Keratinocyte (primary cell): ENCODE data around the gene UGT1A8. TPM values are rescaled to one million over a fixed set of nuclear protein-coding genes. Genes with fewer than 3 reads are reported as not detected.
A peak's percentile ranks its signal among the peaks of the same experiment; 100 is the strongest.

Experiments
- DNase-seq: peaks from one replicate; pipeline ENCODE4 v3.0.0-alpha.2; 2011; ENCODE audit warnings: low read depth, missing footprints, low spot score
- FAIRE-seq: peaks from 2 replicates; lab custom pipeline; 2011; peaks lifted over from hg19 to GRCh38; lab: Jason Lieb, UNC
- H2AFZ ChIP-seq: 2 replicates; pipeline ENCODE4 v1.6.0; 2012; ENCODE audit warnings: low read length, control low read depth, inconsistent platforms; ENCODE audit not compliant: control insufficient read depth
- H3K27ac ChIP-seq: 2 replicates; pipeline ENCODE4 v1.5.1; 2011; ENCODE audit warnings: low read length; ENCODE audit not compliant: control insufficient read depth, insufficient read depth
- H3K27me3 ChIP-seq: 3 replicates; pipeline ENCODE4 v1.6.0; 2011; ENCODE audit warnings: low read length; ENCODE audit not compliant: control insufficient read depth, insufficient read depth; ENCODE audit errors: extremely low read depth
- H3K36me3 ChIP-seq, 2 experiments: 2 replicates in 1 of 2; 3 replicates in 1 of 2; pipeline ENCODE4 v1.5.1; 2011; ENCODE audit warnings: low read length in 2 of 2, mild to moderate bottlenecking in 1 of 2; ENCODE audit not compliant: control insufficient read depth in 2 of 2, insufficient read depth in 2 of 2; ENCODE audit errors: extremely low read depth in 1 of 2
- H3K4me1 ChIP-seq: 3 replicates; pipeline ENCODE4 v1.5.1; 2011; ENCODE audit warnings: low read length; ENCODE audit not compliant: control insufficient read depth, insufficient read depth; ENCODE audit errors: extremely low read depth
- H3K4me2 ChIP-seq: 3 replicates; pipeline ENCODE4 v1.6.0; 2011; ENCODE audit warnings: low read depth, low read length; ENCODE audit not compliant: control insufficient read depth, insufficient read depth; ENCODE audit errors: extremely low read depth
- H3K4me3 ChIP-seq, 3 experiments: fragments of 200-600 bp in 1 of 3; sonication (generic) in 1 of 3; 2 replicates in 2 of 3; 3 replicates in 1 of 3; pipeline ENCODE4 v1.5.1; 2011 to 2016; ENCODE audit warnings: low read length in 3 of 3, mild to moderate bottlenecking in 3 of 3, control low read depth in 2 of 3, inconsistent platforms in 1 of 3, low read depth in 1 of 3, mixed read lengths in 1 of 3, mixed run types in 1 of 3, moderate library complexity in 1 of 3; ENCODE audit not compliant: control insufficient read depth in 2 of 3, insufficient read depth in 2 of 3; ENCODE audit errors: extremely low read depth in 1 of 3
- H3K79me2 ChIP-seq: 2 replicates; pipeline ENCODE4 v1.6.0; 2012; ENCODE audit warnings: low read length; ENCODE audit not compliant: control insufficient read depth, insufficient read depth
- H3K9ac ChIP-seq: 3 replicates; pipeline ENCODE4 v1.6.0; 2011; ENCODE audit warnings: low read length; ENCODE audit not compliant: control insufficient read depth, insufficient read depth; ENCODE audit errors: extremely low read depth
- H3K9me1 ChIP-seq: 3 replicates; pipeline ENCODE4 v1.6.0; 2011; ENCODE audit warnings: low read length; ENCODE audit not compliant: control insufficient read depth, insufficient read depth; ENCODE audit errors: extremely low read depth
- H3K9me3 ChIP-seq: 2 replicates; pipeline ENCODE4 v1.5.1; 2012; ENCODE audit warnings: low read depth, low read length; ENCODE audit not compliant: control insufficient read depth
- H4K20me1 ChIP-seq: 3 replicates; pipeline ENCODE4 v1.6.0; 2011; ENCODE audit warnings: low read length; ENCODE audit not compliant: control insufficient read depth, insufficient read depth; ENCODE audit errors: extremely low read depth
- CTCF ChIP-seq, 3 experiments: IDR thresholded peaks in 1 of 3; conservative IDR thresholded peaks in 1 of 3; optimal IDR thresholded peaks in 1 of 3; 2 replicates in 2 of 3; 3 replicates in 1 of 3; pipeline versions ENCODE3 to v1.5.1; 2011; ENCODE audit warnings: low read length in 3 of 3, mild to moderate bottlenecking in 3 of 3, moderate library complexity in 2 of 3, control low read depth in 1 of 3, inconsistent platforms in 1 of 3; ENCODE audit not compliant: insufficient read depth in 2 of 3; ENCODE audit errors: extremely low read depth in 1 of 3
- EZH2 ChIP-seq: IDR thresholded peaks from one replicate; pipeline ENCODE4 v1.6.1; 2012; ENCODE audit warnings: inconsistent platforms, mild to moderate bottlenecking, low read length, moderate library complexity
- dilution Hi-C: fragments of 300-500 bp; cut with MboI; formaldehyde crosslinking; loops from one replicate; pipeline ENCODE4 v1.7.0; 2020; ENCODE audit warnings: low sequenced_read_pairs; ENCODE audit not compliant: extremely low pct_ligation_motif_present
- polyA plus RNA-seq, 5 experiments: library from polyadenylated mRNA; depleted of rRNA in 3 of 5; stranded (reverse) in 3 of 5; stranded (forward) in 1 of 5; unstranded in 1 of 5; fragments of >200 nt; gene quantifications; 1 replicate in 1 of 5; 2 replicates in 3 of 5; 3 replicates in 1 of 5; pipeline versions ENCODE4 v1.2.1 to v1.2.3, GENCODE V29; 2011 to 2012; ENCODE audit warnings: missing spikeins in 2 of 5, low read depth in 1 of 5, low replicate concordance in 1 of 5

UGT1A8 gene
- polyA plus RNA-seq, 1 donor (not counting 4 experiments of a cell fraction or from before 2014, with no cell fraction given), result 0.64 TPM

DNA sequence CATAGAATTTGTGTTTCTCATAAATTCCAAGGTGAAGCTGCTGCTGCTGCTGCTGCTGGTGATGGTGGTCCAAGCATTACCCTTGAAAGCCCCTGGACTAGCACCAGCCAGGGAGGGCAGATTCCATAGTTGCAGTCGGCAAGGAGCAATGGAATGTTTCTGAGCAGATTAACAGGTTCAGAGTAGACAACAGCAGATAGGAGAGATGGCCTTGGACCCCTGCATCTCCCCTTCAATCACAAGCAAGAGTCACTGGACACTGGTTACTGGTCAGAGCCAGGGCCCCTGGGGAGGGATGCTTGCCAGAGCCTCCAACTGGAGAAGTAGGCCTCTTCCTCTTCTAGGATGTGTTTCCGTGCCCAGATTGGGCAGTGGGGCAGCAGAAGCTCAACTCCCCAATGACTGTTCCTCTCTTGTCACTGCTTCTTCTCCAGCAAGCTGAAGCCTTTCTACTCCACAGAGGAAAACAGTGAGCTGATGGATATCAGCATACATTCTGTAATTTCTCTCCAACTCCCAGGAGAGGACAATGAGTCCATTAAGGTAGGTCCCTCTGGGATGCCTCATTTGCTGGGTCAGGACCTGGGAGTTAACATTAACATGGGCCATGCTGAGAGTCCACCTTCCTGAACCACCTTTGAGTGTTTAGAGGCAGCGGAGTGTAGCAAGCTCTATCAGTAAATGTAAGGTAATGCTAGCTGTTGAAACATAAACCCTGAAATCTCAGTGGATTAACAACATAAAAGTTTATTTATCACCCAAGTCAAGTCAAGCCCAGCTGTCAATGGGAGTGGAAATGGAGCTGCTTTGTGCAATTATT is 196.0 kb downstream of the UGT1A8 start:
- Histone ChIP-seq H3K36me3 (no peaks in the 10 kb centered on the region), H2AFZ (no peak overlapping the region), H3K27me3 (peaks cover 8% of the 10 kb centered on the region), H3K4me3 (no peak overlapping the region), H3K9ac (no peak overlapping the region), H4K20me1 (no peaks in the 10 kb centered on the region), H3K9me1 (no peaks in the 10 kb centered on the region), H3K4me2 (no peak overlapping the region), H3K9me3 (no peaks in the 10 kb centered on the region), H3K27ac (no peak overlapping the region), H3K79me2 (no peaks in the 10 kb centered on the region), H3K4me1 (no peaks in the 10 kb centered on the region)
- dilution Hi-C loops, result no loop called here
- FAIRE-seq (no peak), DNase-seq (no peak)
- no peak for TF ChIP-seq CTCF (optimal IDR thresholded peaks at IDR 0.05 in 1 of 3, IDR thresholded peaks at IDR 0.05 in 1 of 3, conservative IDR thresholded peaks at IDR 0.05 in 1 of 3; ENCODE audit: extremely low read depth in 1 of 3, insufficient read depth in 2 of 3, low read length in 3 of 3)
- TF ChIP-seq EZH2, result no peak

- Histone ChIP-seq H3K9ac (no peak overlapping the region), H3K27ac (no peak overlapping the region), H3K36me3 (no peaks in the 10 kb centered on the region), H2AFZ (no peak overlapping the region), H3K79me2 (no peaks in the 10 kb centered on the region), H3K4me3 (no peak overlapping the region), H3K4me1 (no peaks in the 10 kb centered on the region), H3K9me1 (no peaks in the 10 kb centered on the region), H4K20me1 (no peaks in the 10 kb centered on the region), H3K9me3 (no peaks in the 10 kb centered on the region), H3K4me2 (no peak overlapping the region), H3K27me3 (peaks cover 8% of the 10 kb centered on the region)
- dilution Hi-C loops, result no loop called here
- no peak for DNase-seq
- TF ChIP-seq EZH2 (no peak), CTCF (optimal IDR thresholded peaks at IDR 0.05 in 1 of 3, IDR thresholded peaks at IDR 0.05 in 1 of 3, conservative IDR thresholded peaks at IDR 0.05 in 1 of 3; ENCODE audit: extremely low read depth in 1 of 3, insufficient read depth in 2 of 3, low read length in 3 of 3) (no peak)
- FAIRE-seq, result peak; percentile 23
These were observed 196.8 kb downstream of the UGT1A8 start for GRCh38 chr2:233814056-233814835.
